Hematopoietic multipotent progenitor cell treated with erythropoietin and hydrocortisone succinate and interleukin-3 and kit ligand, for 15 days (in vitro differentiated cells): ENCODE measurements around the gene MICAL2.
A peak's percentile ranks its signal among the peaks of the same experiment; 100 is the strongest.
"Not testable (repeated sequence)": the region's sequence is repeated elsewhere in the genome, so short reads cannot be mapped to it uniquely, and the experiment has no call there.

ENCODE experiments used
- DNase-seq: peaks from one replicate; pipeline ENCODE4 v3.0.0-alpha.2; 2015; ENCODE audit warnings: low spot score

MICAL2 gene

GRCh38 chr11:12135185-12135584, 24.8 kb downstream of the MICAL2 start:
- DNase-seq = no peak

GRCh38 chr11:12137005-12137690, 26.8 kb downstream of the MICAL2 start:
- no peak for DNase-seq

- no peak for DNase-seq
These were observed 27.7 kb downstream of the MICAL2 start for GRCh38 chr11:12137938-12138731.

GRCh38 chr11:12139144-12139881, 28.9 kb downstream of the MICAL2 start:
- no peak for DNase-seq

GRCh38 chr11:12140186-12140793, 29.9 kb downstream of the MICAL2 start:
- no peak for DNase-seq

- DNase-seq = peak; percentile 27
These were observed 30.9 kb downstream of the MICAL2 start for GRCh38 chr11:12141283-12141682.

- no peak for DNase-seq
These were observed 31.8 kb downstream of the MICAL2 start for GRCh38 chr11:12142176-12142575.

GRCh38 chr11:12142909-12143308, 32.5 kb downstream of the MICAL2 start:
- DNase-seq = no peak

GRCh38 chr11:12143461-12144258, 33.3 kb downstream of the MICAL2 start:
- no peak for DNase-seq

GRCh38 chr11:12144330-12145174, 34.2 kb downstream of the MICAL2 start:
- no peak for DNase-seq

GRCh38 chr11:12146678-12147077, 36.3 kb downstream of the MICAL2 start:
- DNase-seq = not testable (repeated sequence)

GRCh38 chr11:12147827-12148226, 37.4 kb downstream of the MICAL2 start:
- DNase-seq = no peak

- DNase-seq = no peak
These were observed 38.1 kb downstream of the MICAL2 start for GRCh38 chr11:12148466-12148865.

- no peak for DNase-seq
These were observed 38.5 kb downstream of the MICAL2 start for GRCh38 chr11:12148882-12149281.

GRCh38 chr11:12149672-12150225, 39.4 kb downstream of the MICAL2 start:
- no peak for DNase-seq

GRCh38 chr11:12150831-12151382, 40.5 kb downstream of the MICAL2 start:
- no peak for DNase-seq

GRCh38 chr11:12152321-12152720, 41.9 kb downstream of the MICAL2 start:
- DNase-seq = no peak

GRCh38 chr11:12154871-12155668, 44.7 kb downstream of the MICAL2 start:
- DNase-seq = no peak

- DNase-seq = no peak
These were observed 45.3 kb downstream of the MICAL2 start for GRCh38 chr11:12155696-12156095.
